HepG2 (cell line): ENCODE data around the gene MRPL54. TPM values are rescaled to one million over a fixed set of nuclear protein-coding genes. Genes with fewer than 3 reads are reported as not detected.

Experiments used
- HNRNPL ChIP-seq: fragments of 200-400 bp; formaldehyde crosslinking; IDR thresholded peaks from 2 replicates; pipeline ENCODE4 v1.6.1; 2017; ENCODE audit warnings: mild to moderate bottlenecking, low read depth, low read length
- ZNF318 ChIP-seq: sonication (generic); formaldehyde crosslinking; IDR thresholded peaks from 2 replicates; pipeline ENCODE4 v1.4.0; 2020; ENCODE audit warnings: mild to moderate bottlenecking, missing genetic modification reagents
- ZNF788 ChIP-seq: sonication (generic); formaldehyde crosslinking; IDR thresholded peaks from 2 replicates; pipeline ENCODE4 v1.5.0; 2020; ENCODE audit warnings: mild to moderate bottlenecking, missing genetic modification reagents, borderline replicate concordance
- polyA plus RNA-seq, 8 experiments: library from polyadenylated mRNA; depleted of rRNA in 3 of 8; stranded (reverse) in 7 of 8; unstranded in 1 of 8; fragments of >200 nt; fragmentation: Illumina TruSeq in 4 of 8; extraction: Trizol in 4 of 8; gene quantifications; 2 replicates each; pipeline versions ENCODE4 v1.2.1 to v1.2.3, GENCODE V29; 2011 to 2016; ENCODE audit warnings: low read depth in 4 of 8, missing spikeins in 1 of 8, mixed read lengths in 1 of 8; ENCODE audit not compliant: insufficient read depth in 1 of 8
- total RNA-seq, 5 experiments: library from RNA; depleted of rRNA; stranded (reverse); fragments of >200 nt; fragmentation: Illumina TruSeq; extraction: Trizol; gene quantifications; 2 replicates each; pipeline ENCODE4 v1.2.3, GENCODE V29; 2016; ENCODE audit warnings: low read depth in 1 of 5

The MRPL54 gene
- total and polyA plus RNA-seq, 2 of the 13 experiments (the other 11 are each of a cell fraction or from before 2014, with no cell fraction given) = 36.8 to 66.9 TPM

- TF ChIP-seq ZNF318 (CRISPR knock-in tag) = no peak
- TF ChIP-seq ZNF788 (CRISPR knock-in tag) = no peak
- no peak for TF ChIP-seq HNRNPL
Observed at GRCh38 chr19:3810708-3811355, 48.4 kb downstream of the MRPL54 start (continued).
